Activated naive CD4-positive, alpha-beta T cell treated with anti-CD3 and anti-CD28 coated beads, Interleukin-2, amount 10 ng/mL, durations not matched to agents 7 days and 5 days (primary cell): Measurements from ENCODE around the gene FGF14.

ENCODE experiments used
- CTCF ChIA-PET: fragments of 350-600 bp; sonication (Branson Sonifier 250); formaldehyde crosslinking; loops from one replicate; lab custom pipeline; 2021; ENCODE audit warnings: antibody characterized with exemption; lab: Charles Lee
- DNase-seq: peaks from one replicate; pipeline ENCODE4 v3.0.0-alpha.2; 2020
- H3K27ac Mint-ChIP-seq: one replicate; pipeline ENCODE4 v1.8.0; 2021; ENCODE audit warnings: mild to moderate bottlenecking, moderate library complexity, mixed read lengths
- H3K27me3 Mint-ChIP-seq: one replicate; pipeline ENCODE4 v1.8.0; 2021; ENCODE audit warnings: mild to moderate bottlenecking, mixed read lengths
- H3K36me3 Mint-ChIP-seq: one replicate; pipeline ENCODE4 v1.8.0; 2021; ENCODE audit warnings: mixed read lengths
- H3K4me1 Mint-ChIP-seq: one replicate; pipeline ENCODE4 v1.8.0; 2021; ENCODE audit warnings: mixed read lengths
- H3K4me3 Mint-ChIP-seq: one replicate; pipeline ENCODE4 v1.8.0; 2021; ENCODE audit warnings: mild to moderate bottlenecking, moderate library complexity, mixed read lengths
- H3K9me3 Mint-ChIP-seq: one replicate; pipeline ENCODE4 v1.8.0; 2021; ENCODE audit warnings: mixed read lengths

FGF14 gene

DNA sequence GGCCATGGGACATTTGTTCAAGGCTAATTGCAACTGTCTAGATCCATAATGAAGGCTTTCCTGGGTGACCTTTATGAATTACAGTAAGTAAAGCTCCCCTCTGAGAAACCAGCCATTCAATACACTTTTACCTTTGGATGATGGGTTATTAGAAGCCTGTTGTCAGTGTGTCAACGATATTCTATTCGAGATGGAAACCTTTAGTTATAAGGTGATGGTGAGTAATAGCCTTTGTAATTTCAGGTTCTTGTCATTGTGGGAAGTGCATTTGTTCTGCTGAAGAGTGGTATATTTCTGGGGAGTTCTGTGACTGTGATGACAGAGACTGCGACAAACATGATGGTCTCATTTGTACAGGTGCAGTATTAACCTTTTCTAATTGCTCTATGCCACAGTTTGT is 687.7 kb downstream of the FGF14 start:
- no peak overlapping the region for H3K27ac Mint-ChIP-seq
- H3K9me3 Mint-ChIP-seq = no peaks in the 10 kb centered on the region
- no peak for DNase-seq
- no peak overlapping the region for H3K4me3 Mint-ChIP-seq
- no peaks in the 10 kb centered on the region for H3K36me3 Mint-ChIP-seq
- CTCF ChIA-PET = no interaction called here
- H3K4me1 Mint-ChIP-seq = no peaks in the 10 kb centered on the region
- H3K27me3 Mint-ChIP-seq = no peaks in the 10 kb centered on the region

GRCh38 chr13:101712026-101712348 is 689.9 kb downstream of the FGF14 start:
- Mint-ChIP-seq H3K9me3 (no peaks in the 10 kb centered on the region), H3K27ac (no peak overlapping the region), H3K4me1 (no peaks in the 10 kb centered on the region), H3K36me3 (no peaks in the 10 kb centered on the region), H3K4me3 (no peak overlapping the region), H3K27me3 (no peaks in the 10 kb centered on the region)
- CTCF ChIA-PET = no interaction called here
- no peak for DNase-seq

GRCh38 chr13:101711307-101712025 is 690.4 kb downstream of the FGF14 start:
- Mint-ChIP-seq H3K36me3 (no peaks in the 10 kb centered on the region), H3K27me3 (no peaks in the 10 kb centered on the region), H3K4me1 (peaks cover 4% of the 10 kb centered on the region), H3K4me3 (no peak overlapping the region), H3K27ac (no peak overlapping the region), H3K9me3 (no peaks in the 10 kb centered on the region)
- no peak for DNase-seq
- CTCF ChIA-PET = no interaction called here

DNA sequence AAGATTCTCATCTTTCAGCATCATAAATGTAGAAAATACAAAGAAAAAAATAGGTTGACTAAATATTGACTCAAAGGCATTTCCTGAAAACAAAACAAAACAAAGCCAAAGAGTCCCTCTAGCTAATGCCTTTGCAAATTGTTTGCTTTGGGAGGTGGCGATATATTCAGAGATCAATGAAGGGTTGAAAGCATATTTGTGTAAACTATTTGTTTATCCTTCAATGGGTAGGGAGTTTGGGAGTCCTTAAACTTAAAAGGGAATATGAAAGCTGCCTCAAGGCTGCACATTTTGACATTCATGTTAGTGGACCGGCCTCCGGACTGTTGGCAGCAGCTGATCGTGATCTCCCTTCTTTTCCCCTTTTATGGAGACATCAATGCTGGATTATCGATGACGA is 691.9 kb downstream of the FGF14 start:
- no peaks in the 10 kb centered on the region for H3K36me3 Mint-ChIP-seq
- no peak for DNase-seq
- no peaks in the 10 kb centered on the region for H3K27me3 Mint-ChIP-seq
- H3K4me3 Mint-ChIP-seq = no peak overlapping the region
- no peaks in the 10 kb centered on the region for H3K9me3 Mint-ChIP-seq
- CTCF ChIA-PET = no interaction called here
- peaks cover 5% of the 10 kb centered on the region for H3K4me1 Mint-ChIP-seq
- no peak overlapping the region for H3K27ac Mint-ChIP-seq

DNA sequence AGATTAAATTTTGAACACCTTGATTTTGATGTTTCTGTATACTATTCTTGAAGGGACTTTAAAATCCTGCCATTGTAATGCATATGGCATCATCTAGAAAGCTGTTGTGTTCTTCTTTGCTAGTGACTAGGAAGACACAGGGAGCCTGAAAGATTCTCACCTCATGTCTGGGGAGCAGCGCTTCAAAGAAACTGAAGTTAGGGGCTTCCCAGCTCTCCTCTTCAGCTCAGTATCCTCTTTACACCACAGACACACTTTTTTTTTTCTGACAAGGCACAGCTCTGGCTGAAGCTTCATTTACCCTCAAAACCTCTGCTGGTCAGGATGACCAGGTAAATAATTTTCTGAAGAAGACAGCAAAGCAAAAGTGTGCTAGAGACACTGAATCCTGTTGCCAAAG is 693.7 kb downstream of the FGF14 start:
- H3K27me3 Mint-ChIP-seq = no peaks in the 10 kb centered on the region
- no peak overlapping the region for H3K4me3 Mint-ChIP-seq
- H3K4me1 Mint-ChIP-seq = peaks cover 5% of the 10 kb centered on the region
- no peaks in the 10 kb centered on the region for H3K9me3 Mint-ChIP-seq
- no peaks in the 10 kb centered on the region for H3K36me3 Mint-ChIP-seq
- H3K27ac Mint-ChIP-seq = no peak overlapping the region
- CTCF ChIA-PET = no interaction called here
- DNase-seq = no peak

DNA sequence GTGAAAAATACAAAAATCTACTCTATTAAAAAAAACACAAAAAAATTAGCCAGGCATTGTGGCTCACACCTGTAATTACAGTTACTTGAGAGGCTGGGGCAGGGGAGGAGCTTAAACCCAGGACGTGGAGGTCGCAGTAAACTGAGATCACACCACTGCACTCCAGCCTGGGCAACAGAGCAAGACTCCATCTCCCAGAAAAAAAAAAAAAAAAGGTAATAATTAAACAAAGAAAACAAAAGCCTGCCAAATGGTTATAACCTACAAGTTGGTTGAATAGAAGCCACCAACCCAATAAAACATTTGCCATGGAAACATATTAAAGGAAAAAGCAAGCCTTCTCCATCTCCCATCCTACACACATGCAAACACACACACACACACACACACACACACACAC is 694.2 kb downstream of the FGF14 start:
- Mint-ChIP-seq H3K27me3 (no peaks in the 10 kb centered on the region), H3K9me3 (no peaks in the 10 kb centered on the region), H3K36me3 (no peaks in the 10 kb centered on the region), H3K4me1 (peaks cover 5% of the 10 kb centered on the region), H3K4me3 (no peak overlapping the region), H3K27ac (no peak overlapping the region)
- no peak for DNase-seq
- CTCF ChIA-PET = no interaction called here

GRCh38 chr13:101706651-101707050 is 695.2 kb downstream of the FGF14 start:
- peaks cover 5% of the 10 kb centered on the region for H3K4me1 Mint-ChIP-seq
- H3K27me3 Mint-ChIP-seq = no peaks in the 10 kb centered on the region
- peak; percentile 25 for DNase-seq
- no peak overlapping the region for H3K27ac Mint-ChIP-seq
- H3K36me3 Mint-ChIP-seq = no peaks in the 10 kb centered on the region
- no peaks in the 10 kb centered on the region for H3K9me3 Mint-ChIP-seq
- CTCF ChIA-PET = interaction anchor here (0.8 kb wide), 1 partner anchor 344 kb away, joined by 3 read pairs; no protein-coding TSS in a partner anchor
- H3K4me3 Mint-ChIP-seq = no peak overlapping the region

GRCh38 chr13:101703838-101704237 is 698.0 kb downstream of the FGF14 start:
- CTCF ChIA-PET = no interaction called here
- Mint-ChIP-seq H3K27me3 (no peaks in the 10 kb centered on the region), H3K4me3 (no peak overlapping the region), H3K36me3 (no peaks in the 10 kb centered on the region), H3K4me1 (peaks cover 5% of the 10 kb centered on the region), H3K9me3 (no peaks in the 10 kb centered on the region), H3K27ac (no peak overlapping the region)
- DNase-seq = no peak

GRCh38 chr13:101703081-101703480 is 698.8 kb downstream of the FGF14 start:
- H3K9me3 Mint-ChIP-seq = no peaks in the 10 kb centered on the region
- no peak overlapping the region for H3K27ac Mint-ChIP-seq
- no peak overlapping the region for H3K4me3 Mint-ChIP-seq
- DNase-seq = no peak
- H3K27me3 Mint-ChIP-seq = no peaks in the 10 kb centered on the region
- CTCF ChIA-PET = interaction anchor here (0.7 kb wide), 1 partner anchor 16 kb away, joined by 3 read pairs; no protein-coding TSS in a partner anchor
- H3K36me3 Mint-ChIP-seq = no peaks in the 10 kb centered on the region
- peaks cover 5% of the 10 kb centered on the region for H3K4me1 Mint-ChIP-seq

- H3K27ac Mint-ChIP-seq = no peak overlapping the region
Measured at GRCh38 chr13:101700598-101700997, 701.2 kb downstream of the FGF14 start.

DNA sequence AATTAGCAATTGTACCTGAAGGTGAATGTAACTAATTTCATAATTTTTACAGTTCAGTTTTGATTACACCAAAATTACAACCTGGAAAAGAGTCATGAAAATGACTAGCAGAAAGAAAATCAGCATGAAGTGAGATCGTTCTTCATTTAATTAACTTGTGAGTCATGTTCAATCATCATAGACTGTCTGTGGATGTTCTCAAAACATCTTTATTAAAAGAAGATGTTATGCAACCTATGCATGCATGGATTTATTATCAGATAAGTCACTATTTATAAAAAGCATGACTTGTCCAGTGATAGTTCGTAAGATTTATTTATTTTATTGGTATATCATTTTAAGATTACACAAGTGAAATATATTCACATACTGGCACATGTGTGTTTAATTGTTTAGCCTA is 703.4 kb downstream of the FGF14 start:
- Mint-ChIP-seq H3K27me3 (no peaks in the 10 kb centered on the region), H3K9me3 (no peaks in the 10 kb centered on the region), H3K4me1 (no peaks in the 10 kb centered on the region), H3K36me3 (no peaks in the 10 kb centered on the region), H3K27ac (no peak overlapping the region), H3K4me3 (no peak overlapping the region)
- no peak for DNase-seq
- CTCF ChIA-PET = no interaction called here

More at GRCh38 chr13:101700598-101700997, 701.2 kb downstream of the FGF14 start:
- Mint-ChIP-seq H3K4me3 (no peak overlapping the region), H3K9me3 (no peaks in the 10 kb centered on the region), H3K27me3 (no peaks in the 10 kb centered on the region), H3K4me1 (no peaks in the 10 kb centered on the region), H3K36me3 (no peaks in the 10 kb centered on the region)
- no peak for DNase-seq
- CTCF ChIA-PET = no interaction called here

GRCh38 chr13:101697745-101698144 is 704.1 kb downstream of the FGF14 start:
- Mint-ChIP-seq H3K27me3 (no peaks in the 10 kb centered on the region), H3K4me1 (no peaks in the 10 kb centered on the region), H3K36me3 (no peaks in the 10 kb centered on the region), H3K4me3 (no peak overlapping the region), H3K9me3 (no peaks in the 10 kb centered on the region), H3K27ac (no peak overlapping the region)
- CTCF ChIA-PET = no interaction called here
- no peak for DNase-seq

- H3K4me3 Mint-ChIP-seq = no peak overlapping the region
- H3K36me3 Mint-ChIP-seq = no peaks in the 10 kb centered on the region
- CTCF ChIA-PET = no interaction called here
- DNase-seq = no peak
- no peaks in the 10 kb centered on the region for H3K4me1 Mint-ChIP-seq
- H3K27ac Mint-ChIP-seq = no peak overlapping the region
- no peaks in the 10 kb centered on the region for H3K9me3 Mint-ChIP-seq
- H3K27me3 Mint-ChIP-seq = no peaks in the 10 kb centered on the region
Measured at GRCh38 chr13:101695870-101696516, 705.9 kb downstream of the FGF14 start.

DNA sequence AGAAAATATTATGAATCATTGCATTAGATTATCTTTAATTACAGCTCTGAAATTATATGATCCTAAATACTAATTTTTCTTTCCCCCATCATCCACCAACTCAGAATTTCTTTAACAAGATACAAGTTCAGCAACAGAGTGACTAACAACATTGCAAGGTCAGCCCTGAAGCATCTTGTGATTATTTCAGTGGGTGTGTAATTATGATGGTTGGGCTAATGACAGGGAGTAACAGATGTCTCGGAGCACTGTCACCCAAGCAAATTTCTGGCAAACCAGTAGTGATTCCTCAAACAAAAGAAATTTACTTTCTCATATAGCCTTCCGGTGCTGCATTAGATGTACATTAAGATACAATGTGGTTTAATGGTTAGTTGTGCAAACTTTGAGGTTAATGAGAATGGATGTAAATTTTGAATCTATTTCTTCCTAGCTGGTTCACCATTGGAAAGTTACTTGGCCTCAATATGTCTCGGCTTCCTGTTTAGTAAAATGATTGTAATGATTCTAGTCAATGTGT is 710.4 kb downstream of the FGF14 start:
- Mint-ChIP-seq H3K4me3 (no peak overlapping the region), H3K27ac (no peak overlapping the region), H3K27me3 (no peaks in the 10 kb centered on the region), H3K9me3 (no peaks in the 10 kb centered on the region), H3K36me3 (no peaks in the 10 kb centered on the region), H3K4me1 (no peaks in the 10 kb centered on the region)
- DNase-seq = no peak
- CTCF ChIA-PET = no interaction called here

GRCh38 chr13:101690871-101691270 is 711.0 kb downstream of the FGF14 start:
- Mint-ChIP-seq H3K27me3 (no peaks in the 10 kb centered on the region), H3K9me3 (no peaks in the 10 kb centered on the region), H3K4me3 (no peak overlapping the region), H3K4me1 (no peaks in the 10 kb centered on the region), H3K27ac (no peak overlapping the region), H3K36me3 (no peaks in the 10 kb centered on the region)
- DNase-seq = no peak
- CTCF ChIA-PET = no interaction called here
